ENCODE measurements around the gene TMEM167A.
"Not testable (repeated sequence)": the region's sequence is repeated elsewhere in the genome, so short reads cannot be mapped to it uniquely, and the experiment has no call there.

Gene TMEM167A

DNA sequence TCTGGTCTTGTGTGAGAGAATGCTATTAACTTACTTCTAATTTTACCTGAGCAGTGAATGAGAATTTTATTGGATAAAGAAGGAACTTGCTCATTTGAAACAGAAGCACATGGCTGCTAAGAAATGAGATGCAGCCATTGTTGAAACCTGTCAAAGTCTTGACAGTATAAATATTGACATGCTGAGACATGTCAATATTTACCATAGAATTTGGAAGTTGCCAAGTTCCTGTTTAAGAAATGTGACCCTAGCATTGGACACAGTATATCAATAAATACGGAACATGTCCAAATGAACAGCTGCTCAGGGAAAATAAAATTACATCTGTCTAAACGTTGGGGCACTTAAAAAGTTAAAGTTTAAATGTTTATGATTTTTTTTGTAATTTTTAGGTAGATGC is 7.9 kb upstream of the TMEM167A start:
- no peak for DNase-seq

- DNase-seq, result no peak
These were observed 7.1 kb upstream of the TMEM167A start for GRCh38 chr5:83084336-83084735.

DNA sequence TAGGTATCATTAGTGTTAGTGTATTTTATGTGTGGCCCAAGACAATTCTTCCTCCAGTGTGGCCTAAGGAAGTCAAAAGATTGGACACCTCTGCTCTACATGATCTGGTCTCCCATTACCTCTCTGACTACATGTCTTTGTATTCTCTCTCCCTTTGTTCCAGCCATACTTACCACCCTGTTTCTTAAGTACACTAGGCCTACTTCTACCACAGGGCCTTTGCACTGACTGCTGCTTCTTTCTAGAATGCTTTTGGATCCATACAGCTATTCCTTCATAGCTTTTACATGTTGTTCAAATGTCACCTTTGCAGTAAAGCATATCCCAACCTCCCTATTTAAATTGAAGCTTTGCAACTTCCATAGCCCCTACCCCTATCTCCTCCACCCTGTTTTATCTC is 5.6 kb upstream of the TMEM167A start:
- no peak for DNase-seq

DNA sequence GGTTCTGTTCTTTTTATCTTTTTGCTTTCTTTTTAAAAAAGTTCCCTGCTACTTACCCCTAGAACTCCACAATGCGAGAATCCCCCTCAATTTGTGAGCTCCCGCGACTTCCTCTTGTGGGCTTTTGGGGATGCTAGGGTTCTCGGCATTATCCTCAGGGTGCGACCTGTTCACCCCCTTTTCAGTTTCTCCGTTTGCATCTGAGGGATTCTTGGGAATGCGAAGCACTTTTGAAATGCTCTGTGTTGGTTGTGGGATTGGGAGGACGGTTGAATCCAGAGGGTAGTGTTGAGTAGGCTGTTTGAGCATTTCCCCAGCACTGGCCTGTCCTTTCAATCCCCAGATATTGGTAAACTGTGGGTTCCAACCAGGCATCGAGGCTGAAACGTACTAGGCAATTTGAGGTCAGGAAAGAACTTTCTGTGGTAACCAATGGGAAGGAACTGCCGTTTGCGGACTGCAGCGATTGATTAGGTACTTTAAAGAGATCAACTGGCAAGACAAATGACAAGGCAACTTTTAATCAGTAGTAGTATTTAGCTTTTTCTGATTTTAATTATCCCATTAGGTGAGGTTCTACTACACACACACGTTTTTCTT is 568 bp upstream of the TMEM167A start:
- peak in 1 of 2 experiments; percentile 45 for DNase-seq

- no peak for DNase-seq
These were observed 4.2 kb downstream of the TMEM167A start for GRCh38 chr5:83072966-83073365.

DNA sequence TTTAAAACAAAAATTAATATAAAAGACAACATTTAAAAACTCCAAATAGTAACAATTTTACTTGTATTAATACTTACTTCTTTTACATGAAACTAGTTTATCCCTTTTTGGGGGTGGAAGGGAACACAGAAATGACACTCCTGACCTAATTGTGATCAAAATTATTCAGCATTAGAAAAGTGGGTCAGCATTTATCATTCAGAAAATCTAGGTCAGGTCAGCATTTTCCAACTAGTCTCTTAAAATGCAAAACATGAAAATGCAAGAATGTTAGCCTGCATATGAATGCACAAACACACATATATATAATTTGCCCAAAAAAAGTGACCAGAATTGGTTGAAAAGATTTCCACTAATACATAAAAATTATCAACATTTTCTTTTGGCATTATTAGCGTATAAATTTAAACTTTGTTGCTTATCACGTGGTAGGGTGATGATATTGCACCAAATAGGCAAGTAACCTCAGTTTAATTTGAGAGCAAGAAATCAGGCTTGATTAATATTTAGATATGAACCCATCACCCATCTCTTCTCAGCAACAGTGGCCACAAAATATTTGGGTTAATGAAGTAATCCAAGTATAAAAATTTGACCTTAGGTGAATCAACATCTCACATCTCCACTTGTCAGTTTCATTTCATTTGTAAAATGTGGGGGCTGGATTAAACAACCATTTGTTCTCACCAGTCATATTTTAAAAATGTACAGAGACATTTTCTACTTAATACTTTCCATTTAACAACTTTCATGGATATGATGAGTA is 5.7 kb downstream of the TMEM167A start:
- DNase-seq, result no peak

- no peak for DNase-seq
These were observed 7.9 kb downstream of the TMEM167A start for GRCh38 chr5:83069096-83069799.

- DNase-seq, result not testable (repeated sequence)
These were observed 9.8 kb downstream of the TMEM167A start for GRCh38 chr5:83067377-83067776.

- no peak for DNase-seq
These were observed 10.6 kb downstream of the TMEM167A start for GRCh38 chr5:83066548-83067110.

DNA sequence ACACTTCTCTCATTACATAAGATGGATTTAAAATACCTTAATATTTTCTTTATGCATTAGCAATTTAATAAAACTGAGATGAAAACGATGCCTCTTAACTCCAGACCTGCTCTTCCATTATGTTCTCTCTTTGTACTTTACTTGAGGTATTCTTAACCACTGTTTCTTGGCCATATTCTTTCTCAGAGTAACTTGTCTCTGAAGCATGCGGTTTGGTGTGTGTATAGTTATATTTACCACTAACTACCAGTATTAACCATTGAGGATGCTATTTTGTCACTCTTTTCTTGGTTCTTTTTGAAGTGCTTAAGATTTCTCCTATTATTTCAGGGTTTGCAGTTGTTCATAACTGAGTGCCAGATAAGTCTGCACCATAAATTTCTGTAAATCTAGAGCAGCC is 17.9 kb downstream of the TMEM167A start:
- DNase-seq, result no peak

DNA sequence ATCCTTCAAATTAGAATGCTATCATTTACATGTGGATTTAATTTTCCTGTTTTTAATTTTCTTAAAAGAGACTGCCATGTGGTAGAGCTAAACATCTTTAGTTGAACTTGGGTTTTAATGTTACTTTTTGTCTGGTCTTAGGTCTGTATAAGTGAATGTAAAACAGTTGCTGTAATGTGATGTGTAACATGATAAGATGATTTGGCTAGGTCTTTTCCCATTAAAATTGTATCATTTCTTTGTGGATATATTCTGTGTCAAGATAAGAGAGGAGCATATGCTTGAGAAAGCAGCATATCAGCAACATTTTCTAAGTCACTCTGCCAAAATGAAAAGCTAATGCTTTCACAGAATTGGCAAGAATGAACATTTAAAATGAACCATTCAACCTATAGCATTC is 18.5 kb downstream of the TMEM167A start:
- DNase-seq, result no peak

GRCh38 chr5:83055166-83055565 is 22.0 kb downstream of the TMEM167A start:
- no peak for DNase-seq

GRCh38 chr5:83050723-83051340 is 26.4 kb downstream of the TMEM167A start:
- DNase-seq, result no peak

- DNase-seq, result peak in 1 of 2 experiments; percentile 26
These were observed 27.8 kb downstream of the TMEM167A start for GRCh38 chr5:83049370-83049885.

DNA sequence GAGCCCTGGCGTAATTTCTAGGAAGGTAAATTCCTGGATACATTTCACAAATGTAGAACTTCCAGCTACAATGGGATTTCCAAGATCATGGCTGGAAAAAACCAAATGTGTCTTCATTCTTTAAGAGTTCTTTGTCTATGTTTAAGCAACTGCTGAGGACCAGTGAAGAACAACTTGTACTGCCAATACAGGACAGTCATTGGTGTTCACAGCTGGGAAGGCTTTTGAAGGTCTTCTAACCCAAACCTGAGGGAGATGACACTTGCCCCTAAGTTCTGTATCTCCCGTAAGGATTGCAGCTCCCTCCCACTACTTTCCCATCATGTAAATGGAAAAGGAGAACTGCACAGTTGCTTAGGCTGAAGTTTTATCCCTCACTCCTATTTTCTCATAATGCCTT is 28.4 kb downstream of the TMEM167A start:
- DNase-seq, result no peak

- DNase-seq, result no peak
These were observed 28.9 kb downstream of the TMEM167A start for GRCh38 chr5:83048277-83048676.

DNA sequence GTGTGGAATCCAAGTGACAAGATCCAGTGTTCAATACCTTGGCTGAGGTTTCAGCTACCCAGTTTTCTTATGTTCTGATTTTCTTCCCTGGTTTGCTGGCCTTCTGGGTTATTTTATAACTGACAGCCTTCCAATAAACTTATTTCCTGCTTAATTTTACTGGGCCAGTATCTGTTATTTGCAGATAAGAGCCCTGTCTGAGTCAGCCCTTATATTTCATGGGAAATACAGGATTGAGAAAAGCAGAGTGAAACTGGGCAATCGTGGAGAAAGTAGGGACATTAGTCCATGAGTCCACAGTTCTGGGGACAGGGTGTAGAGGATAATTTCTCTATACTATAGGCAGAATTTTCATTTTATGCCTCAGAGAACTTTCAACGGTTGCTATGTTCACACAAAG is 32.3 kb downstream of the TMEM167A start:
- DNase-seq, result no peak

DNA sequence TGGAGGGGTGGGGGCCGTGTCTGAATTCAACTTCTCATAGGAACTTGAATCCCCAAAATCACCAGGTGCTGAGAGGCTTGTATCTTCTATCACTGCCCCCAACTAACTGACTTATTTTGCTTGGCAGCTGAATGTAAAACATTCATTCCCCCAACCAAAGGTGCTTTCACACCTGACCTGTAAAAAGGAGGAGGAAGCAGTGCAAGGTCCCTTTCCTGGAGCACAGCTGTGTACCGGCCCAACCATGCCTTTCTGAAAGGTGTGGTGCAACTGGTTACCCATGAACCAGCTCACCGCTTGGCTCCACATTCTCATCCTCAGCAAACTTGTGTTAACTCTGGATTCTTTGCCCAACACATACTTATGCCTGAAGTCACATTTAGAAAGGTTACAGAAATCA is 34.7 kb downstream of the TMEM167A start:
- no peak for DNase-seq

DNA sequence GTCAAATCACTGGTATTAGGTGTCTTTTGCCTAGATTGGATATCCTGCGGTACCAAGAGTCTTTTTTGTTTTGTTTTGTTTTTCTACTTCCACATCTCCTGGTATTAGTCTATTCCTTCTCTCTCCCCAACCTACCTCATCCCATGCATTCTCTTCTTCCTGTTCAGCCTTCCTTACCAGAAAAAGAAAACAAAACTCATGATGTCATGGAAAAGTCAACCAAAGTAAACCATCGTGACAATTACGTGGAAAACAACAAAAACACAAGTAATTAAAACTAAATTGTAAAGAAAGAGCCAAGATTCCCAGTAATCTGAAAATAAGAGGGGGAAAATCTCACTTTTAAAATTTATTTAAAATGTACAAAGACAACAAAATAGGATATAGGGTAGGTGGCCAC is 38.3 kb downstream of the TMEM167A start:
- DNase-seq, result no peak

- no peak for DNase-seq
These were observed 40.1 kb downstream of the TMEM167A start for GRCh38 chr5:83036991-83037575.

GRCh38 chr5:83035373-83036100 is 41.7 kb downstream of the TMEM167A start:
- peak; percentile 73 to 90 for DNase-seq

Data from NCI-H446 (cell line).